Measurements from ENCODE around the gene RERE.
"Not testable (repeated sequence)": the region's sequence is repeated elsewhere in the genome, so short reads cannot be mapped to it uniquely, and the experiment has no call there.

RERE gene

GRCh38 chr1:8510041-8510823, 307.2 kb downstream of the RERE start:
- peak; percentile 84 for DNase-seq (ENCODE audit: low spot score)

GRCh38 chr1:8509579-8509978, 307.9 kb downstream of the RERE start:
- no peak for DNase-seq (ENCODE audit: low spot score)

- DNase-seq (ENCODE audit: low spot score): no peak
Observed at GRCh38 chr1:8506995-8507615, 310.3 kb downstream of the RERE start.

- DNase-seq (ENCODE audit: low spot score): no peak
Observed at GRCh38 chr1:8506456-8506855, 311.0 kb downstream of the RERE start.

GRCh38 chr1:8503842-8504241, 313.6 kb downstream of the RERE start:
- no peak for DNase-seq (ENCODE audit: low spot score)

GRCh38 chr1:8502949-8503348, 314.5 kb downstream of the RERE start:
- not testable (repeated sequence) for DNase-seq (ENCODE audit: low spot score)

GRCh38 chr1:8497210-8497819, 320.1 kb downstream of the RERE start:
- peak; percentile 52 for DNase-seq (ENCODE audit: low spot score)

- no peak for DNase-seq (ENCODE audit: low spot score)
Observed at GRCh38 chr1:8496473-8496872, 321.0 kb downstream of the RERE start.

GRCh38 chr1:8495928-8496401, 321.5 kb downstream of the RERE start:
- DNase-seq (ENCODE audit: low spot score): no peak

- DNase-seq (ENCODE audit: low spot score): no peak
Observed at GRCh38 chr1:8494681-8495080, 322.8 kb downstream of the RERE start.

- DNase-seq (ENCODE audit: low spot score): peak; percentile 19
Observed at GRCh38 chr1:8493916-8494540, 323.4 kb downstream of the RERE start.

GRCh38 chr1:8487249-8487648, 330.2 kb downstream of the RERE start:
- DNase-seq (ENCODE audit: low spot score): no peak

- DNase-seq (ENCODE audit: low spot score): no peak
Observed at GRCh38 chr1:8486047-8486446, 331.4 kb downstream of the RERE start.

- no peak for DNase-seq (ENCODE audit: low spot score)
Observed at GRCh38 chr1:8483586-8483985, 333.9 kb downstream of the RERE start.

GRCh38 chr1:8482979-8483381, 334.5 kb downstream of the RERE start:
- DNase-seq (ENCODE audit: low spot score): no peak

GRCh38 chr1:8481650-8482380, 335.6 kb downstream of the RERE start:
- DNase-seq (ENCODE audit: low spot score): no peak

- no peak for DNase-seq (ENCODE audit: low spot score)
Observed at GRCh38 chr1:8478566-8478965, 338.9 kb downstream of the RERE start.

- no peak for DNase-seq (ENCODE audit: low spot score)
Observed at GRCh38 chr1:8477983-8478362, 339.5 kb downstream of the RERE start.

GRCh38 chr1:8477166-8477982, 340.1 kb downstream of the RERE start:
- peak; percentile 54 for DNase-seq (ENCODE audit: low spot score)

- DNase-seq (ENCODE audit: low spot score): no peak
Observed at GRCh38 chr1:8476006-8476405, 341.4 kb downstream of the RERE start.

GRCh38 chr1:8474369-8474768, 343.1 kb downstream of the RERE start:
- DNase-seq (ENCODE audit: low spot score): no peak

Measured in AG20443 (cell line).